Measurements from ENCODE around the gene TEX2.

- TF ChIP-seq, protein P1, sequence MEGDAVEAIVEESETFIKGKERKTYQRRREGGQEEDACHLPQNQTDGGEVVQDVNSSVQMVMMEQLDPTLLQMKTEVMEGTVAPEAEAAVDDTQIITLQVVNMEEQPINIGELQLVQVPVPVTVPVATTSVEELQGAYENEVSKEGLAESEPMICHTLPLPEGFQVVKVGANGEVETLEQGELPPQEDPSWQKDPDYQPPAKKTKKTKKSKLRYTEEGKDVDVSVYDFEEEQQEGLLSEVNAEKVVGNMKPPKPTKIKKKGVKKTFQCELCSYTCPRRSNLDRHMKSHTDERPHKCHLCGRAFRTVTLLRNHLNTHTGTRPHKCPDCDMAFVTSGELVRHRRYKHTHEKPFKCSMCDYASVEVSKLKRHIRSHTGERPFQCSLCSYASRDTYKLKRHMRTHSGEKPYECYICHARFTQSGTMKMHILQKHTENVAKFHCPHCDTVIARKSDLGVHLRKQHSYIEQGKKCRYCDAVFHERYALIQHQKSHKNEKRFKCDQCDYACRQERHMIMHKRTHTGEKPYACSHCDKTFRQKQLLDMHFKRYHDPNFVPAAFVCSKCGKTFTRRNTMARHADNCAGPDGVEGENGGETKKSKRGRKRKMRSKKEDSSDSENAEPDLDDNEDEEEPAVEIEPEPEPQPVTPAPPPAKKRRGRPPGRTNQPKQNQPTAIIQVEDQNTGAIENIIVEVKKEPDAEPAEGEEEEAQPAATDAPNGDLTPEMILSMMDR (IDR thresholded peaks at IDR 0.05; ENCODE audit: low read length): no peak
- TF ChIP-seq EZH2 (IDR thresholded peaks at IDR 0.05; ENCODE audit: borderline replicate concordance, low read length): no peak
These were observed 43.5 kb downstream of the TEX2 start for GRCh38 chr17:64219571-64219970.

All from OCI-LY1 (cell line).